Natural killer cell (primary cell): ENCODE results near the gene ABL1. TPM values are rescaled to one million over a fixed set of nuclear protein-coding genes. Genes with fewer than 3 reads are reported as not detected.

Experiments used
- ATAC-seq, 3 donors: fragments of 150-1000 bp in 2 of 3; fragments of 200-7000 bp in 1 of 3; cut with Tn5 transposase; 1 replicate in 1 of 3; 2 replicates in 2 of 3; pipeline ENCODE4 v1.10.0; 2021; ENCODE audit warnings: mild to moderate bottlenecking in 2 of 3, moderate library complexity in 2 of 3
- DNase-seq, 2 donors: peaks; one replicate each; pipeline versions ENCODE4 v3.0.0 to v3.0.0-alpha.2; 2013 to 2021; ENCODE audit warnings: mixed read lengths in 1 of 2
- H3K27ac ChIP-seq: one replicate; pipeline ENCODE4 v1.5.1; 2013; ENCODE audit warnings: mild to moderate bottlenecking, low read length
- H3K27me3 ChIP-seq: one replicate; pipeline ENCODE4 v1.6.1; 2013; ENCODE audit warnings: low read length; ENCODE audit not compliant: control insufficient read depth, insufficient read depth
- H3K36me3 ChIP-seq: one replicate; pipeline ENCODE4 v1.6.1; 2013; ENCODE audit warnings: low read length; ENCODE audit not compliant: control insufficient read depth, insufficient read depth
- H3K4me1 ChIP-seq: one replicate; pipeline ENCODE4 v1.6.1; 2013; ENCODE audit warnings: low read length; ENCODE audit not compliant: control insufficient read depth, insufficient read depth
- H3K4me3 ChIP-seq: one replicate; pipeline ENCODE4 v1.5.1; 2013; ENCODE audit warnings: low read length
- H3K9me3 ChIP-seq: one replicate; pipeline ENCODE4 v1.6.1; 2013; ENCODE audit warnings: low read length; ENCODE audit not compliant: control insufficient read depth, insufficient read depth
- H3K27ac Mint-ChIP-seq, 2 donors: one replicate each; pipeline ENCODE4 v1.8.0; 2022; ENCODE audit warnings: mild to moderate bottlenecking in 2 of 2, mixed read lengths in 2 of 2, moderate library complexity in 1 of 2
- H3K27me3 Mint-ChIP-seq, 2 donors: one replicate each; pipeline ENCODE4 v1.8.0; 2022; ENCODE audit warnings: low read depth in 2 of 2, mixed read lengths in 2 of 2
- H3K36me3 Mint-ChIP-seq: one replicate; pipeline ENCODE4 v1.8.0; 2022; ENCODE audit warnings: mixed read lengths
- H3K4me1 Mint-ChIP-seq, 2 donors: one replicate each; pipeline ENCODE4 v1.8.0; 2022; ENCODE audit warnings: mixed read lengths in 2 of 2
- H3K4me3 Mint-ChIP-seq: one replicate; pipeline ENCODE4 v1.8.0; 2022; ENCODE audit warnings: mild to moderate bottlenecking, moderate library complexity, mixed read lengths
- H3K9me3 Mint-ChIP-seq, 2 donors: one replicate each; pipeline ENCODE4 v1.8.0; 2022; ENCODE audit warnings: mixed read lengths in 2 of 2
- CTCF ChIP-seq: fragments of 200-600 bp; IDR thresholded peaks from one replicate; pipeline ENCODE4 v1.8.0; 2022; ENCODE audit warnings: antibody characterized with exemption
- WGBS: methylation state at CpG from one replicate; pipeline ENCODE4 v1.1.7; 2013; ENCODE audit warnings: missing lambda C conversion rate; ENCODE audit not compliant: insufficient coverage; 5-methylcytosine and 5-hydroxymethylcytosine counted together
- intact Hi-C: fragments of 100-400 bp; cut with micrococcal nuclease; formaldehyde crosslinking; loops from one replicate; pipeline ENCODE4 v1.14.2; 2022
- total RNA-seq, 4 donors: library from RNA; stranded (reverse); fragments of 120-200 nt in 1 of 4; gene quantifications; one replicate each; pipeline versions ENCODE4 v1.2.3 to v1.2.4, GENCODE V29; 2013 to 2022

Gene ABL1
- total RNA-seq, 3 donors from 2014 or later (not counting 1 experiment from before 2014, with no cell fraction given), result 49.7 to 65.6 (median 53.8) TPM

DNA sequence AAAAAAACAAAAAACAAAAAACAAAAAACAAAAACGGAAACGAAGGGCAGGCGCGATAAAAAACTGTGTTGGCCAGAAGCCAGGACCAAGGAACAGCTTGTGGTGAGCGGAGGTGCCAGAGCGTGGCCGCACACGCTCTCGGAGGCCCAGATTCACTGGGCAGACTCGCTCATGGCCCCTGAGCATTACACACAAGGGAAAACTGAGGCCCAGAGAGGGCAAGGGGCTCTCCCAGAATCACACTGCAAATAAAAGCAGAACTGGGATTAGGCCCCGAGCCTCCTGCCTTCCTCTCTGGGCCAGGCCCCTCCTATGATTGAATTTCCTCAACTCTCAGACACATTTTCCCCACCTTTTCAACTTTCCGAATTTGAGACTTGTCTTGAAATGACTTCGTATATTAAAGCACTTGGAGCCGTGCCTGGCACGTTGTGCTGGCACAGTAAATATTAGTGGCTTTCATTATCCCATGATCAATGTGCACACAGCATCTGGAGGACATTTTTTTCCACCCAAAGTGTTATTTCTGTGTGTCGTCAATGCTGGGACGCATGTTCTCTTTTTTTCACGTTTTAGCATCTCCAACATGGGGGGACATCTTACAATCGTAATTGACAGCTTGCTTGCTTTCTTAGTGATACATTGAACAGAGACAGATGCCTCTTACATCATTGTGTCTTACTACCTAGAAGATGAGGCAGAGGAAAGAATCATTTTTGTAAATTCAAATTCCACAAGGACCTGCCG is 96.6 kb downstream of the ABL1 start:
- Histone ChIP-seq H3K27ac (no peak overlapping the region), H3K36me3 (no peaks in the 10 kb centered on the region), H3K4me3 (no peak overlapping the region), H3K9me3 (no peaks in the 10 kb centered on the region), H3K4me1 (no peaks in the 10 kb centered on the region), H3K27me3 (peaks cover 4% of the 10 kb centered on the region)
- intact Hi-C loops, result no loop called here
- Mint-ChIP-seq H3K4me1 (peaks cover 0 to 10% of the 10 kb centered on the region in 2 donors), H3K27ac (no peak overlapping the region), H3K9me3 (no peaks in the 10 kb centered on the region), H3K4me3 (no peak overlapping the region), H3K36me3 (no peaks in the 10 kb centered on the region), H3K27me3 (peaks cover 25 to 35% of the 10 kb centered on the region in 2 donors)
- DNase-seq (no peak), ATAC-seq (no peak)
- TF ChIP-seq CTCF, result no peak
- 73% methylated on average over 20 of the region's 20 CpGs for WGBS

GRCh38 chr9:130932255-130933079 is 97.4 kb downstream of the ABL1 start:
- intact Hi-C loops, result no loop called here
- Histone ChIP-seq H3K27me3 (peaks cover 4% of the 10 kb centered on the region), H3K4me1 (no peaks in the 10 kb centered on the region), H3K9me3 (no peaks in the 10 kb centered on the region), H3K36me3 (no peaks in the 10 kb centered on the region), H3K27ac (no peak overlapping the region), H3K4me3 (no peak overlapping the region)
- no peak overlapping the region for H3K4me3 Mint-ChIP-seq
- no peaks in the 10 kb centered on the region for H3K36me3 Mint-ChIP-seq
- no peaks in the 10 kb centered on the region for H3K9me3 Mint-ChIP-seq
- TF ChIP-seq CTCF, result no peak
- peaks cover 33 to 41% of the 10 kb centered on the region in 2 donors for H3K27me3 Mint-ChIP-seq
- 56% methylated on average over 21 of the region's 21 CpGs for WGBS
- no peak for ATAC-seq
- DNase-seq, result no peak
- H3K27ac Mint-ChIP-seq, result no peak overlapping the region
- peaks cover 0 to 10% of the 10 kb centered on the region in 2 donors for H3K4me1 Mint-ChIP-seq

DNA sequence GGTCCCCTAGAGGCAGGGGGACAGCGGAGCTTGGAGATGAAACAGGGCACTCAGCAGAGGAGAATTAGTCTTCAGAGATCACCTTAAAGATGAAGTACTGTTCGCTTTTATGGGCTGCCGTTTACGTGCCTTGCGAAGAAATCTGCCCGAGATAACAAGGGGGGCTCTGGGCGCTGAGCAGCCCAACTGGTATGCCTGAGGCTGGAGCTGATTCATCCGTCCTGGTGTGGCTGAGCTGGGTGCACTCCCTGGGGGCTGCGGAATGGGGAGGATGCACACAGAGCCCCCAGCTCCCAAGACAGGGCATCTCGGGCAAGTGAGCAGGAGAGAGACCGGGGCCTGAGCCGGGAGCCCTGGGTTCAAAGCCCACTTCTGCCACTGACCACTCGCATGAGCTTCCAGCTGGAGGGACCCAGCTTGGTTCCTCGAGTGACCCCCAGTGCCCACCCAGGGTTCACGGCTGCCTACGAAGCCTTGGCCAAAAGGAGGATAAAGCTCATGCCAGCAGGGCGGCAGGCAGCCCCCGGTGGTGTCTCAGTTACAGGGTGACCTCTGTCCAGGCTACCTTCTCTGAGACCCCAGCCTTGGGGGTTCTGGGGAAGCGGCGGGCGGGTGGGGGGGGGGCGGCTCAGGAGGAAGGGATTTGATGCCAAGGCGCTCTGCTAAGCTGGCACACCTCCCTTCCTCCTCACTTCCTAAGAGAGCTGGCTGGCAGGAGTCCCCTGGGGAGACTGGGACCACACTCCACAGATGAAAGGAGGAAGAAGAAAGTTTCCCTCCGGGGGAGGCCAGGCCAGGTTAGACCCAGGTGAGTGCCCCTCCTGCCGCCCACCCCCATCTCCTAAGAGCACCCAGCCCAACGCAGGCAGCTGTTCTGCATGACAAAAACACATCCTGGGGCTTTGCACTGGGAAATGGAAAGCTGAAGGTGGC is 98.3 kb downstream of the ABL1 start:
- peaks cover 39 to 42% of the 10 kb centered on the region in 2 donors for H3K27me3 Mint-ChIP-seq

More for the DNA sequence above, 98.3 kb downstream of the ABL1 start:
- intact Hi-C loops, result no loop called here
- H3K9me3 Mint-ChIP-seq, result no peaks in the 10 kb centered on the region
- 38% methylated on average over 21 of the region's 26 CpGs for WGBS
- H3K36me3 Mint-ChIP-seq, result no peaks in the 10 kb centered on the region
- Histone ChIP-seq H3K27ac (no peak overlapping the region), H3K4me1 (no peaks in the 10 kb centered on the region), H3K27me3 (peaks cover 4% of the 10 kb centered on the region), H3K9me3 (no peaks in the 10 kb centered on the region), H3K4me3 (no peak overlapping the region), H3K36me3 (no peaks in the 10 kb centered on the region)
- H3K27ac Mint-ChIP-seq, result no peak overlapping the region
- H3K4me3 Mint-ChIP-seq, result no peak overlapping the region
- no peak for TF ChIP-seq CTCF
- H3K4me1 Mint-ChIP-seq, result peaks cover 0 to 10% of the 10 kb centered on the region in 2 donors
- DNase-seq (no peak), ATAC-seq (no peak)
